Esophagus mucosa (tissue), 1 donor: ENCODE results near the gene OLFML2A. TPM values are rescaled to one million over a fixed set of nuclear protein-coding genes. Genes with fewer than 3 reads are reported as not detected.
"Not testable (repeated sequence)": the region's sequence is repeated elsewhere in the genome, so short reads cannot be mapped to it uniquely, and the experiment has no call there.

ENCODE experiments used
- ATAC-seq: fragments of 200-7000 bp; cut with Tn5 transposase; one replicate; pipeline ENCODE4 v1.9.1; 2020
- total RNA-seq: library from RNA; stranded (reverse); gene quantifications from one replicate; pipeline ENCODE4 v1.2.4, GENCODE V29; 2023
- donor health status: DM: yes; HTN: yes; CAD: no.

The OLFML2A gene
- 12.3 TPM for total RNA-seq

DNA sequence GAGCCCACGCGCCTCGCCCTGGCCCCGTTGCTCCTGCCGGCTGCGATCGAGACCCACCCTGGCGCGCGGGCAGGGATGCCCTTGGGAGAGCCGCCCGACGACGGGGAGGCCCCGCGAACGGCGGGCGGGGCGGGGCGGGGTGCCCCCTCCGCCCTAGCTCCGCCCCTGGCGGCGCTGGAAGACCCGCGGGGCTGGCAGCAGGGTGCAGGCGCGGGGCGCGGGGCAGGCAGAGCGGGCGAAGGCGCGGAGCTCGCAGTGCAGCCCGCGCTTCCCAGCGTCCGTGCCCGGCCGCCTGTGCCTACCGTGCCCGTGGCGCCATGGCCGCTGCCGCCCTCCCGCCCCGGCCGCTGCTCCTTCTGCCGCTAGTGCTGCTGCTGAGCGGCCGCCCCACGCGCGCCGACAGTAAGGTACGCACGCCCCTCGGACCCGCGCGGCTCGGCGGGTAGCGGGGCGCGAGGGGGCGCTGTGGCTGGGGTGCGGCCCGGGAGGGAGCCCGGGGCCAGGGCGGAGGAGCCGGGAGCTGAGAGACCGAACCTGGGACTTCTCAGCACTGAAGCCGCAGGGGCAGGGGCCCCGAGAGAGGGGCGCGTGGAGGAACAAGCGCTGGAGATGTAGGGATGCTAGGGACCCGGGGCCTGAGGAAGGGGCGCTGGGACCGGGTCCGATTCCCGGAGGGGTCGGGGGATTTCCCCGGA is at the start of gene OLFML2A:
Gene OLFML2A, plus strand, starts transcription at position 180 of the 695 bp plus-strand sequence. Its CDS starts 138 bp downstream, at position 318.
- ATAC-seq, result peak; percentile 32

DNA sequence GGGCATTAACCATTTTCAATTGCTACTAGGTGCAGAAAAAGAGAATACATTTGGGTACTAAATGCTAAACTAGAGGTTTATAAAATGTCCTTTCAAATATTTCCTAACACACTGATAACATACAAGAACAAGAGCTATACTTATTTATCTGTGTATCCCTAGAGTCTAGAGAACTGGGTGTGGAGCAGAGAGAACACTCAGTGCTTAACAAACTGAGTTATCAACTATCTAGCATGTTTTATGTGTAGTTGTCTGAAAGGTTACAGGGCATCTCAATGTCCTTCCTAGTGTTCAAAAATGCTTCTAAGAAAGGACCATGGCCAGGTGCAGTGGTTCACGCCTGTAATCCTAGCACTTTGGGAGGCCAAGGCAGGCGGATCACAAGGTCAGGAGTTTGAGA is 46.2 kb upstream of the OLFML2A start:
- ATAC-seq, result no peak

DNA sequence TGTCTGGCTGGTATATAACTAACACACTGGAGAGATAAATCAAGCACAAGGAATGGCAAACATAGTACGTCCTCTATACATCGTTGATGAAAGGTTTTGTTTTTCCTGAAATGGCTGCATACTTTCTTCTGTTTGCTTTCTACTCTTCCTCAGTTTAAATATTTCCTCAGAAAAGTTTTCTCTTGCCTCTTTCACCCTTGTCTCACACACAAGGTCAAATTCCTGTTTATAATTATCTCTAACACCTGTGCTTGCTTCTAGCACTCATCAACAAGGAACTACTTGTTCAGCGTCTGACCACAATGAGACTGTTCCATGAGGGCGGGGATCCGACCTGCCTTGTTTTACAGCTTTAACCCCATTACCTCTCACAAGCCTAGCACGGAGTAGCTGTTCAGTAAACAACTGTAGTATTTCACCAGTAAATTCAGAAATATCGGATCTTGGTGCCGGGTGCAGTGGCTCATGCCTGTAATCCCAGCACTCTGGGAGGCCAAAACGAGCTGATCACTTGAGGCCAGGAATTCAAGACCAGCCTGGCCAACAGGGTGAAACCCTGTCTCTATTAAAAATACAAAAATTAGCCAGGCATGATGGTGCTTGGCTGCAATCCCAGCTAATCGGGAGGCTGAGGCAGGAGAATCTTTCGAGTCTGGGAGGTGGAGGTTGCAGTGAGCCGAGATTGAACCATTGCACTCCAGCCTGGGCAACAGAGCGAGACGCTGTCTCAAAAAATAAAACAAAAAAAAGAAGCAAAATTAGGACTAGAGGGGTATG is 42.8 kb upstream of the OLFML2A start:
- ATAC-seq, result peak; percentile 82

DNA sequence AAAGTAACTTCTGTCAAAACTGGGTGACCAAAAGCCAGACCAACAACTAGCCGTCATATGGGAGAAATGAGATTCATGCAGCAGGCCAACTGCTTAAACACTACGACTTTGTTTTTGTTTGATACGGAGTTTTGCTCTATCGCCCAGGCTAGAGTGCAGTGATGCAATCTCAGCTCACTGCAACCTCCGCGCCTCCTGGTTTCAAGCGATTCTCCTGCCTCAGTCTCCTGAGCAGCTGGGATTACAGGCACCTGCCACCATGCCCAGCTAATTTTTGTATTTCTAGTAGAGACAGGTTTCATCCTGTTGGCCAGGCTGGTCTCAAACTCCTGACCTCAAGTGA is 42.2 kb upstream of the OLFML2A start:
- ATAC-seq, result peak; percentile 27

- ATAC-seq, result peak; percentile 57
Observed at GRCh38 chr9:124735121-124735520, 41.8 kb upstream of the OLFML2A start.

DNA sequence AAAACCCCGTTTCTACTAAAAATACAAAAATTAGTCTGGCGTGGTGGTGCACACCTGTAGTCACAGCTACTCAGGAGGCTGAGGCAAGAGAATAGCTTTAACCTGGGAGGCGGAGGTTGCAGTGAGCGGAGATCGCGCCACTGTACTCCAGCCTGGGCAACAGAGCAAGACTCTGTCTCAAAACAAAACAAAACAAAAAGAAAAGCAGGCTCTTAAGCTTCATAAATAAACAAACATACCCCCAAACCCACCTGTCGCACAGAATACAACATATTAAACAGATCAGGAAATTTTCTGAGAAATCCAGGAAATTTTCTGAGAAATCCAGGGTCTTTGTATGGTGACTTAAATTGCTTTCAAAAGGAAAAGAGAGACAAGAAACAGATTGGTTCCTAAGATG is 38.9 kb upstream of the OLFML2A start:
- not testable (repeated sequence) for ATAC-seq

DNA sequence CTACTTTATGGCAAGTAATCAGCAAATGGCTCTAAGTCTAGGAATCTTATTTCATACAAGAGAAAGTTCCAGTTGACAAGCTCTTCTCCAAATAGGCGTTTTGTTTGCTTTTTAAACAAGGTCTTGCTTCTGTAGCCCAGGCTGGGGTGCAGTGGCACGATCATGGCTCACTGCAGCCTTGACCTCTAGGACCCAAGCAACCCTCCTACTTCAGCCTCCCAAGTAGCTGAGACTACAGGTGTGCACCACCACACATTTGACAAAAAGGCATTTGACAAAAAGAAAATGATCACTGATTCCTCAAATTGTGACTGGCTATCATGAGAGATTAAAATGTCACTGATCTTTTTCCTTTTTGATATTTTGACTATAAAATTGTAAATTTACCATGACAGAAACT is 37.6 kb upstream of the OLFML2A start:
- no peak for ATAC-seq

DNA sequence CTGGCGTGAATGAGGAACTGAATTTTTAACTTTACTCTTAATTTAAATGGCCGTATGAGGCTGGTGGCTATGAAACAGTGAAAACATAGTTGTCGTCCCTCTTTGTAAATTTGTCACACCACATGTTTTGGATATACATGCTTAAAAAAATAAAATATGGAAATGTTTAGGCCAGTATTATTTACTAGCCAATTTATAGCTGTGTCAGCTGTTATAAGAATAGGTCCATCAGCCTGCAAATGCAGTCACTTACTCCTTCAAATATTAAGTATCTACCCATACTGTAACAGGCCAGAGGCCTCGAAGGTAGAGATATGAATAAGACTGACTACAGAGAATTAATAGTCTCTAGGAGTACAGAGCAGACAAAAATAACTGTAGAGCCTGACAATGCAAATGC is 35.8 kb upstream of the OLFML2A start:
- no peak for ATAC-seq

DNA sequence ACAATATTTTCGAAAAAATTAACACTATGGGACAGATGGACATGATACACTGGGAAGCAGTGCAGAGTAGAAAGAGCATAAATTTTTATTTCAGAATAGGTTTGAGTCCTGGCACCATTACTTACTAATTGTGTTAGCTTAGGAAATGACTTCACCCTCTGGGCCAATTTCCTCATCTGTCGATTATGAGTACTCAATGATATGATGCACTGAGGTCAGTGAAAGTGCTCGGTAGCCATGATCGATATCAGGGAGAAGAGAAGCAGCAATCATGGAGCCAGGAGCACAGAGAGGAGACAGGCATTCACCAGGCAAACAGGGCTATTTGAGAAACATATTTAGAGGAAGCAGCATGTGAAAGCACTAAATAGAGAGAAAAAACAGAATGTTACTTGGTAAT is 35.3 kb upstream of the OLFML2A start:
- no peak for ATAC-seq

DNA sequence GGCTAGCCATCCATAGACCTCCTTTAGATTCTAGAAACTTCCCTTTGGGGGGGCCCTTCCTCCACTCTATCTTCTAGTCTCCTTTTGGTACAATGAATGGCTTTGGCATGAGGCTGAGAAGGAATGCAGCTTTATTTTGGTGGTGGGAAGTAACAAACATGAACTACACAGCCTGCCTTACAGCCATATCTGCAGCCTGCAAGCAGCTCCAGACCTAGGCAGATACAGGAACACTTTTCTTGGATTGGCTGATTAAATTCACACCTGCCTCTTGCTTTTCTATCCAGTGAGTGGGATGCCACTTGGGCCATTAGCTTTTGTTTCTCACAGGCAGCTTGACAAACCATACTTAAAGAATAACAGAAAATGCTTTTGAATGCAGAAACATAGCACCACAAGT is 34.0 kb upstream of the OLFML2A start:
- no peak for ATAC-seq

- ATAC-seq, result no peak
Observed at GRCh38 chr9:124743686-124744348, 33.1 kb upstream of the OLFML2A start.

- peak; percentile 61 for ATAC-seq
Observed at GRCh38 chr9:124747065-124747464, 29.9 kb upstream of the OLFML2A start.

DNA sequence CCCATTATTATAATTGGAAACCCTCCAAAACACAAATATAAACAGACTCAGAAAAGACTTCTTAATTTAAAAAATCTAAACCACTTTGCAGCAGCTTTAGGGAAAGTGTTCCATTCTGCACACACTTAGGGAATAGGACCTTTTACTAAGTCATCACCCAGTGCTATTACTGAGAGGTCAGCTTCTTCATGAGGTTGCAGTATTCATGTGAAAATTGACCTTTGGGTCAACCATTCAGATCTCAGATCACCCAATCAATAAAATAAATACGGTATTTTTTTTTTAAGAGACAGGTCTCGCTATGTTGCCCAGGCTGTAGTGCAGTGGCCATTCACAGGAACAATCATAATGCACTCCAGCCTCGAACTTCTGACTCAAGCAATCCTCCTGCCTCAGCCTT is 27.6 kb upstream of the OLFML2A start:
- no peak for ATAC-seq

DNA sequence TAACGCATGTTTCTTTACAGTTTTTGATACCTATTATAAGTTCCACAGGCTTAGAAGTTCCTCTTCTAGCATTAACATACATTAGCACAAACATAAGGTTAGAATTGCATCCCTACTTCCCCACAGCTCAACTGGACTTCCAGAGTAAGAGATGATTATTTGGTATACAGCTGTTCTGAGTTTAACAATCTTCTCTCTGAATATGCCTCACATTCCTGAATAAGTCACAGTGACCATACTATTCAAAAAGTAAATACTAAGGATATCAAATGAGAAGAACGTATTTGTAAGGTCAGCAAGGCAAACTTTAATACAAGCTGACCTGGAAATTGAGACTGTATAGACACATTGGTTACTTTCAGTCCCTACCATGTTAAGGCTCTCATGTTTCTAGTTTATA is 27.2 kb upstream of the OLFML2A start:
- no peak for ATAC-seq

GRCh38 chr9:124752967-124753366 is 24.0 kb upstream of the OLFML2A start:
- ATAC-seq, result no peak

GRCh38 chr9:124754289-124754688 is 22.6 kb upstream of the OLFML2A start:
- ATAC-seq, result no peak

- no peak for ATAC-seq
Observed at GRCh38 chr9:124755061-124755460, 21.9 kb upstream of the OLFML2A start.

- no peak for ATAC-seq
Observed at GRCh38 chr9:124756011-124756410, 20.9 kb upstream of the OLFML2A start.

DNA sequence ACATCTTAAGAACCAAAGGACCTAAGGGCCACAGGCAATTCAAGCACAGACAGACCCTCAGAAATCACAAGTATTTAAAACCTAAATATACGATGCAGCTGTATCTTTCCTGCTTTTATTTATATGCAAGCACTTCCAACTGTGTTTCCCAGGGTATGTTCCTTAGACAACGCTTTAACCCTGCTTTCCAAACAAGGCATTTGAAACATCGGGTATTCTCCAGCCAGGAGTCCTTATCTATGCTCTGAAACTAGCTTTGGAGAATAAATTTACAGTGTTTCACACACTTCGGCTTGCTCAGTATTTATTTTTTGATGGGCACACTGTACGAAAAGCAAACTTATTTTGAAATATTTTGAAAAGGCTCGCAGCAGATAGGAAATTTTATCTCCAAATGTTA is 19.3 kb upstream of the OLFML2A start:
- no peak for ATAC-seq

DNA sequence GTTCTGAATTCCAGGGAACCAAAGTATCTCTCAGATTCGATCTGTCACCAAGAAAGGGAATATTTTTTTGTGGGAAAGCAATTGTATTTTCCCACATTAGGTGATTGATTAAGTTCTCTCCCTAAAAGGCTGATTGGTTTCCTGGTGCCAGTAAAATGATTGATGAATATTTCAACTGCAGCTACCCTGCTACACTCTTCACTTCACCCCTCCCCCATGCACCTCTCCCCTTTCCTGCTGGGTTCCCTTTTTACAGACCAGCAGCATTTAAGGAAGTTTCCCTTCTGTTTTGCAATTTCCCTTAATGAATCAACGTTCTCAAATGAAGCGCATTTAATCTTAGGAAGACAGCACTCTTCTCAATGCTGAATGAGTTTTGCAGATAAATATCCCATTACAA is 18.9 kb upstream of the OLFML2A start:
- no peak for ATAC-seq

- ATAC-seq, result no peak
Observed at GRCh38 chr9:124758691-124759090, 18.2 kb upstream of the OLFML2A start.

- no peak for ATAC-seq
Observed at GRCh38 chr9:124759327-124759726, 17.6 kb upstream of the OLFML2A start.

DNA sequence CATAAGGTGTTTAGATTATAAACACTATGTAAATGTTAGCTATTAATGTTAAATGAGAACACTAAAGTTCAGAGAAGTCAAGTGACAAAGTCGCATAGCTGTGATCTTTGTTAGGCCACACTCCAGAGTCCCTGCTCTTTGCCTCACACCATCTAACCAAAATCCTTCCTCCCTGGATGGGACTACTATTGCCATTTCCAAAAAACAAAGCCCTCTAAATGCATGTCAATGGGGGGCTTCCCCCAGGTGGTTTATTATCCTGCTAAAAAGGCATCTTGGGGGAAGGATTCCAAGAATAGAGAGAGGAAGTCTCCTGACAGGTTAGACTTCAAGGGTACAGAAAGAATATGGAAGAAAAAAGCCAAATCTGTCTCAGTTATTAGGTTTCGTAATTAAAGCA is 16.2 kb upstream of the OLFML2A start:
- no peak for ATAC-seq

- ATAC-seq, result no peak
Observed at GRCh38 chr9:124761196-124761595, 15.7 kb upstream of the OLFML2A start.
